ENCODE results near the gene DTWD2. TPM values are rescaled to one million over a fixed set of nuclear protein-coding genes. Genes with fewer than 3 reads are reported as not detected.
A peak's percentile ranks its signal among the peaks of the same experiment; 100 is the strongest.

Gene DTWD2, protein sequence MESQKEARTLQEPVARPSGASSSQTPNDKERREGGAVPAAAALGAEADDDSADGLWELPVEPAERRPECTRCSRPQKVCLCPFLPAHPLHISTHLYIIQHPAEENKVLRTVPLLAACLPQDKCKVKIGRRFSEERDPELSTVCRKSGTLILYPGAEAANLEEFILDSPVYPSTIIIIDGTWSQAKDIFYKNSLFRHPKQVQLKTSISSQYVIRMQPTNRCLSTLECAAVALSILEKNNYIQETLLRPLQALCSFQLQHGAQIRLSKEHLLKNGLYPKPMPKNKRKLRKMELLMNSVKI
- total RNA-seq (10 to 100 TPM in 1 of 2 donors, 1 to 10 TPM in 1; 7.7 to 25.1 TPM), polyA plus RNA-seq (ENCODE audit: insufficient read length in 2 of 2) (1 to 10 TPM; 7.1 to 8.6 TPM)
- long read RNA-seq, donor 1: 0 reads
- long read RNA-seq, donor 2, partial matches to known transcripts: 0 of 1 reads
- long read RNA-seq, donor 2, other reads (novel, unspliced or antisense): 0 of 1 reads
- long read RNA-seq, donor 3, partial matches to known transcripts: 0 of 1 reads
- long read RNA-seq, donor 3, other reads (novel, unspliced or antisense): 0 of 1 reads
- long read RNA-seq, donor 4, partial matches to known transcripts: 125 of 128 reads
- long read RNA-seq, donor 4, other reads (novel, unspliced or antisense): 0 of 128 reads

DNA sequence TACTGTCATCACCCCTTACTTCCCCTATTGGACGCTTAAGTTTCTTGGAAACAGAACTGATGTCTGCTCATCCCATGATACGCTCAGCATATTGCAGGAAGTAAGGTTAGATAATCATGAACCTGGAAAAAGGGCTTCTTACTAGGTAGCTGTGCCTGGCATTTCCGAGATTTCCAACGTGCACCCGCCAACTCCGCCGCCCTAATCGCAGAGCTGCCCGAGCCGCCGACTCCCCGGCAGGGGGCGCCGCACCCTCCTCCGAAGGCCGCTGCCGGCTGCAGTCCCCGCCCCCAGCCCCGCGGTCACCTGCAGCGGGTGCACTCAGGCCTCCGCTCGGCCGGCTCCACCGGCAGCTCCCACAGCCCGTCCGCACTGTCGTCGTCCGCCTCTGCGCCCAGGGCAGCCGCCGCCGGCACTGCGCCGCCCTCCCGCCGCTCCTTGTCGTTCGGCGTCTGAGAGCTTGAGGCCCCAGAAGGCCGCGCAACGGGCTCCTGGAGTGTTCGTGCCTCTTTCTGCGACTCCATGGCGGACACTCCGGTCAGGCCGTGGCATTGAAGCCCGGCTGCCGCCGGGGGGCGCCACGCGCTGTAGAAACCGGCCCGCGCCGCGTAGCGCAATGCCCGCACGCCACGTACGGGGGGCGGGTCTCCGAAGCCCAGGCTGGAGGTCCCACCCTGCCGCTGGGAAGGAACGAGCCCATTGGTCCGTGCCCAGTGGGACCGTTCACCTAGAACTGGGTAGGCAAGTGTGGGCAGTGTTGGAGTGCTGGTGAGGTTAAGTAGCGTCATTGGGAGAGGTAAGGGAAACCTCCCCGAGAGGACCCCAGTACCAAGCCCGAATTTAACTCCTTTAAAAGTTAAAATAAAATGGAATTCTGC lies at the start of gene DTWD2:
Gene DTWD2, minus strand, starts transcription at position 560 of the 878 bp plus-strand sequence. Its CDS starts 36 bp downstream, at position 524.
- Histone ChIP-seq H3K36me3 (ENCODE audit: control insufficient read depth, insufficient read depth, low read length) (no peaks in the 10 kb centered on the region), H3K4me3 (ENCODE audit: low read depth, low read length) (peak within 1 kb of the TSS; percentile 72), H3K4me1 (ENCODE audit: control insufficient read depth, insufficient read depth, low read length) (peaks cover 3% of the 10 kb centered on the region), H3K27ac (ENCODE audit: low read depth, low read length) (peak within 1 kb of the TSS; percentile 89), H3K9me3 (ENCODE audit: control insufficient read depth, insufficient read depth, low read length) (no peaks in the 10 kb centered on the region), H3K27me3 (ENCODE audit: control insufficient read depth, insufficient read depth, low read length) (no peaks in the 10 kb centered on the region)
- DNase-seq (ENCODE audit: low read depth in 4 of 6, low spot score in 6 of 6): peak; percentile 86 to 98 (median 92)
- under 1% methylated on average over 70 of the region's 74 CpGs for WGBS (ENCODE audit: insufficient coverage)

DNA sequence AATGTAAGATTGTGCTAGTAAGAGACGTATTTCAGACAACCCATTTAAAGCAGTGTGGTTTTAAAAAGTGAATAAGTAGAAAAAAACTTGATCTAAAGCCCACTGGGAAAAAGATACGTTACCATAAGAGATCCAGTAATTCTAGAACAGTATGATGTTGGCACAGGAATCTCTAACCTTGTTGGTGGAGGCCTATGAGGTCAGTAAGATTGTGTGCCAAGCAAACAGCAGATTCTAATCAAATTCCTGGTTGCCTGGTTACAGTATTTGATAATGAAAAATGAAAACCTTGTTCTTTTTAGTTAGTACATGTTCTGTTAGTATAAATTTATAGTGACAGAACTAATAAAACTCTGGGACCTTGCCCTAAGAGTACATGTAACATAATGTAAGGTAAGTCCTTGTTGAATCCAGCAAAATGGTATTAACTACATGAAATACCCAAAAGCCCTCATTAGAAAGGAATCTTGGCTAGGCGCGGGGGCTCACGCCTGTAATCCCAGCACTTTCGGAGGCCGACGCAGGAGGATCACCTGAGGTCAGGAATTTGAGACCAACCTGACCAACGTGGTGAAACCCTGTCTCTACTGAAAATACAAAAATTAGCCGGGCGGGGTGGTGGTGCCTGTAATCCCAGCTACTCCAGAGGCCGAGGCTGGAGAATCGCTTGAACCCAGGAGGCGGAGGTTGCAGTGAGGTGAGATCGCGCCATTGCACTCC lies 49.3 kb upstream of the DTWD2 start:
- no peak for DNase-seq (ENCODE audit: low read depth in 4 of 6, low spot score in 6 of 6)
- Histone ChIP-seq H3K36me3 (ENCODE audit: control insufficient read depth, insufficient read depth, low read length) (no peaks in the 10 kb centered on the region), H3K4me1 (ENCODE audit: control insufficient read depth, insufficient read depth, low read length) (no peaks in the 10 kb centered on the region), H3K4me3 (ENCODE audit: low read depth, low read length) (no peak overlapping the region), H3K9me3 (ENCODE audit: control insufficient read depth, insufficient read depth, low read length) (no peaks in the 10 kb centered on the region), H3K27me3 (ENCODE audit: control insufficient read depth, insufficient read depth, low read length) (no peaks in the 10 kb centered on the region), H3K27ac (ENCODE audit: low read depth, low read length) (no peak overlapping the region)
- 97% methylated on average over 14 of the region's 16 CpGs for WGBS (ENCODE audit: insufficient coverage)

DNA sequence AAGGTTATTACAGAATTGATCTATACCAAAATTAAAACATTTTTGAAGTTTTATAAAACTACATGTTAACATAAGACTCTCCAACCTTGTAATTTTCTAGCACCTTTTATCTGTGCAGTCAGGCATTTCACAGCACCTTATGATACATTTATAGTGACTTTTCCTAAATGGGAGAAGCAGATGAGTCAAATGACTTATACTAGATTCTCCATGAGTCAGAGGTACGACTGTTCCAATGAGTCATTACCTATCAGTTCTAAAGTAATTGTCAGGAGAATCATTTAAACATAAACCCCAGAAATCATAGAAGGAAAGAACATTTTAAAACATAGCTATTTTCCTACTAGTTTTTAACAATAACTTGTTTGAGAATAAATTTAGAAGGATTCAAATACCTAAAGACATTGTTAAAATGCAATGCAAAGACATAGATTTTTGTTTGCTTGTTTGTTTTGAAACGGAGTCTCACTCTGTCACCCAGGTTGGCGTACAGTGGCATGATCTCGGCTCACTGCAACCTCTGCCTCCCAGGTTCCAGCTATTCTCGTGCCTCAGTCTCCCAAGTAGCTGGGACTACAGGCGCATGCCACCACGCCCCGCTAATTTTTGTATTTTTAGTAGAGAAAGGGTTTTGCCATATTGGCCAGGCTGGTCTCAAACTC lies 47.9 kb upstream of the DTWD2 start:
- Histone ChIP-seq H3K36me3 (ENCODE audit: control insufficient read depth, insufficient read depth, low read length) (no peaks in the 10 kb centered on the region), H3K4me3 (ENCODE audit: low read depth, low read length) (no peak overlapping the region), H3K27me3 (ENCODE audit: control insufficient read depth, insufficient read depth, low read length) (no peaks in the 10 kb centered on the region), H3K9me3 (ENCODE audit: control insufficient read depth, insufficient read depth, low read length) (no peaks in the 10 kb centered on the region), H3K4me1 (ENCODE audit: control insufficient read depth, insufficient read depth, low read length) (no peaks in the 10 kb centered on the region), H3K27ac (ENCODE audit: low read depth, low read length) (no peak overlapping the region)
- no peak for DNase-seq (ENCODE audit: low read depth in 4 of 6, low spot score in 6 of 6)
- WGBS (ENCODE audit: insufficient coverage): 97% methylated on average over 3 of the region's 8 CpGs

DNA sequence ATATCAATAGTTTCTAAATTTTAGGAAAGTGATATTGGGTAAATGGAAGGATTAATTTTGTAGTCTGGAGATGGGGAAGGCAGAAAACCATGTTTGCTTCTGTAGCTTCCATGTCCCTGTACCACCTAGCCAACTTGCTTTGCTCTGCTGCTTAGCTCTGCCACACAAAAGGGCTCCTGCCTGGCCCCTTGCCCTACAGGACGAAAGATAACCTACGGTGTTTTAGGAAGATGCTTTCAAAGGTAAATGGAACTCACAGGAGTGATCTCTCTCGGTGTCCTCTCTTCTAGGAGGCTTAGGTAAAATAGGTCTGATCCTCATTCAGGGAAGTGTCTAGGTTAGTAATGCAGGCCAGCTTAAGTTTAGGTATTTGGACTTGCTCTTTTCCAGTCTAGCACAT lies 44.8 kb upstream of the DTWD2 start:
- no peak overlapping the region for H3K27ac ChIP-seq (ENCODE audit: low read depth, low read length)
- WGBS (ENCODE audit: insufficient coverage): 82% methylated on average over 2 of the region's 3 CpGs
- H3K9me3 ChIP-seq (ENCODE audit: control insufficient read depth, insufficient read depth, low read length): no peaks in the 10 kb centered on the region
- H3K4me3 ChIP-seq (ENCODE audit: low read depth, low read length): no peak overlapping the region
- no peaks in the 10 kb centered on the region for H3K27me3 ChIP-seq (ENCODE audit: control insufficient read depth, insufficient read depth, low read length)
- no peak for DNase-seq (ENCODE audit: low read depth in 4 of 6, low spot score in 6 of 6)
- no peaks in the 10 kb centered on the region for H3K36me3 ChIP-seq (ENCODE audit: control insufficient read depth, insufficient read depth, low read length)
- no peaks in the 10 kb centered on the region for H3K4me1 ChIP-seq (ENCODE audit: control insufficient read depth, insufficient read depth, low read length)

DNA sequence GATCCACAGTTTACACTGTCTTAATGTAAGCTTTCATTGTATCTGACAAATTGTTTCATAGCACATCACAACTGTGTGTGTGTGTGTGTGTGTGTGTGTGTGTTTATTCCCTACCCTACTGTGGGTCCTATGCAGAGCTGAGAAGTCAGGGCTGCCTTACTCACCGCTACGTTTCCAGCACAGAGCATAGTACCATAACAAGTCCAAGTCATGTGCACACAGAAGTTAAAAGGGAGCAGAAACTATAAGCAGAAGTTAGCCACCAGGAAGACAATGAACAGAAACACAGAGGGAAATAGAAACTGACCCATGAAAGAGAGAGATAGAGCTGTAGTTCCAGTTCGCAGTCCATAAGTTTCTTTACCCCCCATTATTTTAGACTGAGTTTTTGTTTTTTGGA lies 44.3 kb upstream of the DTWD2 start:
- Histone ChIP-seq H3K4me3 (ENCODE audit: low read depth, low read length) (no peak overlapping the region), H3K4me1 (ENCODE audit: control insufficient read depth, insufficient read depth, low read length) (no peaks in the 10 kb centered on the region), H3K27me3 (ENCODE audit: control insufficient read depth, insufficient read depth, low read length) (no peaks in the 10 kb centered on the region), H3K36me3 (ENCODE audit: control insufficient read depth, insufficient read depth, low read length) (no peaks in the 10 kb centered on the region), H3K9me3 (ENCODE audit: control insufficient read depth, insufficient read depth, low read length) (no peaks in the 10 kb centered on the region), H3K27ac (ENCODE audit: low read depth, low read length) (no peak overlapping the region)
- no peak for DNase-seq (ENCODE audit: low read depth in 4 of 6, low spot score in 6 of 6)
- WGBS (ENCODE audit: insufficient coverage): no CpG with 5 or more reads among the region's 3 CpGs

DNA sequence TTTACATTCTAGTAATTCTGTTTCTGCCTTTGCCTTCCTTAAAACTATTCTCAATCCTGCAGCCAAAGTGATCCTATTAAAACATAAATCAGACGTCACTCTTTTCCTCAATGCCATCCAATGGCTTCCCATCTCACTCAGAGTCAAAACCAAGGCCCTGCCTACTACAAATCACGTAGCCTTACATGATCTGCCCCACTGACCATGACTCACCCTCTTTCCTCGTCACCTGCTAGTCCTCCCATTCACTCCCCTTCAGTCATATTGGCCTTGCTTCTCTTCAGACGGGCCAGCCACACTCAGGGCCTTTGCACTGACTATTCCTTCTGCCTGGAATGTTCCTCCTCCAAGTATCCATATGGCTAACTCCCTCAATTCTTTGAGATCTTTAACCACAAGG lies 43.6 kb upstream of the DTWD2 start:
- H3K9me3 ChIP-seq (ENCODE audit: control insufficient read depth, insufficient read depth, low read length): no peaks in the 10 kb centered on the region
- no peaks in the 10 kb centered on the region for H3K27me3 ChIP-seq (ENCODE audit: control insufficient read depth, insufficient read depth, low read length)
- H3K27ac ChIP-seq (ENCODE audit: low read depth, low read length): no peak overlapping the region
- no peak for DNase-seq (ENCODE audit: low read depth in 4 of 6, low spot score in 6 of 6)
- no peaks in the 10 kb centered on the region for H3K36me3 ChIP-seq (ENCODE audit: control insufficient read depth, insufficient read depth, low read length)
- WGBS (ENCODE audit: insufficient coverage): 73% methylated on average over 4 of the region's 4 CpGs
- no peaks in the 10 kb centered on the region for H3K4me1 ChIP-seq (ENCODE audit: control insufficient read depth, insufficient read depth, low read length)
- H3K4me3 ChIP-seq (ENCODE audit: low read depth, low read length): no peak overlapping the region

DNA sequence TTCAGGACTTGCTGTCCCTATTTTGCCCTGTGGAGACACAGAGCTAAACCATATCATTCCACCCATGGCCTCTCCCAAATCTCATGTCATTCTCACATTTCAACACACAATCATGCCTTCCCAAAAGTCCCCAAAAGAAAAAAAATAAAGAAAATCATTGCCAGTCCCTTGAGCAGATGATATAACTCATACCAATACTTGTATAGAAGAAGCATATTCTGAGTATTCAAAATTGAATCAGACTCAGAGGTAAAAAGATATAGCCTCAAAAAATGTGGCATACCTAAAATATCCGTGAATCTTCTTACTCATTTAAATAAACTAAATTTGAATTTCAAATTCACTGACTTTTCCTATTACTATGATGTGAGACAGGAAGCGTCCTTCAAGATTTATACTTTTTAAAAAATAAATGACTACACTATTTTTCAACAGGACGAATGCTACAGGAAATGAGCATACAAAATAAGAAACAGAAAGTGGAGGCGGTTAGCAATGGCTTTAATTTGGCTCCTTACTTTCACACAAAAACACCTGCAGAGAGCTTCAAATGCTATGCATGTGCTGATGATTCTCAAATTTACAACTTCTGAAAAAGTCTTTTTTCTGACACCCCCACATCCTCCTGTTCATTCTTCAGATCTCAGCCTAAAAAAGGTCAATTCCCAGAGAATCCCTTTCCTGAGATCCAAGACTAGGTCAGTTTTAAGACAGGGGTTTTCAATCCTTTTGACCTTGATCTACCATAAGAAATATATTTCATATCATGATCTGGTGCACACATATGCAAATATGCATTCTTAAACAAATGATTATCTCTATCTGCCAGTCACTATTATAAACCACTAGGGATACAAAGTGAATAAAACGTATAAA lies 42.9 kb upstream of the DTWD2 start:
- H3K4me3 ChIP-seq (ENCODE audit: low read depth, low read length): no peak overlapping the region
- no peaks in the 10 kb centered on the region for H3K27me3 ChIP-seq (ENCODE audit: control insufficient read depth, insufficient read depth, low read length)
- DNase-seq (ENCODE audit: low read depth in 4 of 6, low spot score in 6 of 6): no peak
- no peaks in the 10 kb centered on the region for H3K36me3 ChIP-seq (ENCODE audit: control insufficient read depth, insufficient read depth, low read length)
- H3K27ac ChIP-seq (ENCODE audit: low read depth, low read length): no peak overlapping the region
- no peaks in the 10 kb centered on the region for H3K9me3 ChIP-seq (ENCODE audit: control insufficient read depth, insufficient read depth, low read length)
- 80% methylated on average over 2 of the region's 5 CpGs for WGBS (ENCODE audit: insufficient coverage)
- H3K4me1 ChIP-seq (ENCODE audit: control insufficient read depth, insufficient read depth, low read length): no peaks in the 10 kb centered on the region

DNA sequence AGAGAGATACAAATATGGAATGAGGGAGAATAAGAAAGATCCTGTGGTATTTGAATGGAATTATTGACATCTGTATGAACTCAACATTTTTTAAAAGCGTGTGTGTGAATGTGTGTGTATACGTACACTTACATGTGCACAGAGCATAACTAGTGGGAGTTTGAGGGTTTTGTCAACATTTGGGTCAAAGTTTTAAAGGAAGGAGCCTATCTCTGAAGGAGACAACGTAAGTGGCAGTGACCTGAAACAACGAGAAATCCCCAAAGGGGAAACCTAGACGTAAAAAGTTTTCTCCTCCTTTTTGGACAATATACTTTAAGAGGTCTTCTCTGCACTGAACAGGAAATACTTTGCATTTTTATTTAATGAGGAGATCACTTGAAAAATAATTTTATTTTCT lies 40.2 kb upstream of the DTWD2 start:
- Histone ChIP-seq H3K9me3 (ENCODE audit: control insufficient read depth, insufficient read depth, low read length) (no peaks in the 10 kb centered on the region), H3K27ac (ENCODE audit: low read depth, low read length) (no peak overlapping the region), H3K36me3 (ENCODE audit: control insufficient read depth, insufficient read depth, low read length) (no peaks in the 10 kb centered on the region), H3K4me1 (ENCODE audit: control insufficient read depth, insufficient read depth, low read length) (no peaks in the 10 kb centered on the region), H3K4me3 (ENCODE audit: low read depth, low read length) (no peak overlapping the region), H3K27me3 (ENCODE audit: control insufficient read depth, insufficient read depth, low read length) (no peaks in the 10 kb centered on the region)
- WGBS (ENCODE audit: insufficient coverage): 96% methylated on average over 4 of the region's 5 CpGs
- no peak for DNase-seq (ENCODE audit: low read depth in 4 of 6, low spot score in 6 of 6)
